ENCODE measurements around the gene ABCC6.

- TF ChIP-seq POLR2A (IDR thresholded peaks at IDR 0.05), result no peak
- TF ChIP-seq CTCF (IDR thresholded peaks at IDR 0.05), result no peak
- TF ChIP-seq POLR2AphosphoS5 (IDR thresholded peaks at IDR 0.05), result no peak
Measured at GRCh38 chr16:16133943-16134604, 89.2 kb downstream of the ABCC6 start.
